Tibial nerve (tissue), 4 donors: Measurements from ENCODE around the gene CDH7.

Experiments
- CTCF ChIP-seq, 5 experiments: fragments of 200-600 bp in 3 of 5; fragments of 450-650 bp in 2 of 5; sonication (generic) in 3 of 5; IDR thresholded peaks; one replicate each; pipeline ENCODE4 v1.5.1; 2016 to 2019; ENCODE audit warnings: antibody characterized with exemption in 5 of 5, mild to moderate bottlenecking in 3 of 5, moderate library complexity in 2 of 5
- EP300 ChIP-seq, 2 donors: sonication (generic); formaldehyde crosslinking; IDR thresholded peaks; one replicate each; pipeline ENCODE4 v1.6.1; 2017; ENCODE audit warnings: antibody characterized with exemption in 2 of 2, mild to moderate bottlenecking in 1 of 2
- POLR2A ChIP-seq, 2 donors: fragments of 450-650 bp; IDR thresholded peaks; one replicate each; pipeline ENCODE4 v1.6.1; 2017; ENCODE audit warnings: antibody characterized with exemption in 2 of 2, mild to moderate bottlenecking in 2 of 2, moderate library complexity in 2 of 2

GRCh38 chr18:65750389-65751154, at the start of gene CDH7:
- TF ChIP-seq POLR2A (IDR thresholded peaks at IDR 0.05) (peak in 1 of 2 donors; percentile 8), CTCF (IDR thresholded peaks at IDR 0.05) (no peak), EP300 (IDR thresholded peaks at IDR 0.05) (no peak)
